Loucy (cell line): ENCODE data around the gene PRIMPOL.
"Not testable (repeated sequence)": the region's sequence is repeated elsewhere in the genome, so short reads cannot be mapped to it uniquely, and the experiment has no call there.

Source experiments
- CTCF ChIP-seq: fragments of 200-600 bp; sonication (generic); conservative IDR thresholded peaks from 2 replicates; pipeline ENCODE4 v1.5.1; 2014; ENCODE audit warnings: mild to moderate bottlenecking, antibody characterized with exemption, low read length
- EZH2phosphoT487 ChIP-seq: fragments of 200-600 bp; IDR thresholded peaks from 2 replicates; pipeline ENCODE4 v1.6.1; 2018; ENCODE audit warnings: antibody characterized with exemption, mild to moderate bottlenecking, moderate library complexity, borderline replicate concordance

- TF ChIP-seq CTCF, EZH2phosphoT487: not testable (repeated sequence)
Measured at GRCh38 chr4:184652681-184653080, 3.1 kb downstream of the PRIMPOL start.
